ENCODE measurements around the gene LRRC4C. TPM values are rescaled to one million over a fixed set of nuclear protein-coding genes. Genes with fewer than 3 reads are reported as not detected.

The LRRC4C gene
- polyA plus RNA-seq, 1 of the 3 experiments (the other 2 are of a cell fraction): 0.16 TPM

DNA sequence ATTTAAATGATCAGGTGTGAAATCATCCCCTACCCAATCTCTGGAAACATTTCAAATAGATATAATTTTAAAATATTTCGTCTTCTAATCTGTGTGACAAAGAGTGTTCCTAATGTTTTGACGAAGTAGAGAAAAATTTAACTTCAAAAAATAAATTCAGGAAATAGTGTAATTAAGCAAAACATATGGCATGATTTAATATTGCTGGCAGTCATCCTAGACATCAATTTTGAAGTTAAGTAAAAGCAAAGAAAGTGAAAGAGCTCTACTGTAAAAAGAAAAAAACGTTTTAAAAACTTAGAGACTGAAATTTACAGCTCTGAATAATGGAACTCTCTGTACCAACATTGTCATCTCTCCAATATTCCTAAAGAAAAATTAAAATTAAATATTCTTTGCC lies 1062.3 kb downstream of the LRRC4C start:
- H3K36me3 ChIP-seq (replicated peaks in 1 of 2; ENCODE audit: control insufficient read depth in 1 of 2, insufficient read depth in 2 of 2, low read length in 1 of 2): no peaks in the 10 kb centered on the region
- no peak for DNase-seq
- no peak for TF ChIP-seq RCOR1 (IDR thresholded peaks at IDR 0.05; ENCODE audit: low read length)
- TF ChIP-seq EZH2phosphoT487 (IDR thresholded peaks at IDR 0.05; ENCODE audit: borderline replicate concordance, low read depth): no peak
- no peak for TF ChIP-seq GABPA (IDR thresholded peaks at IDR 0.05; ENCODE audit: low read depth)
- TF ChIP-seq POLR2AphosphoS5 (IDR thresholded peaks at IDR 0.05; ENCODE audit: low read depth, low read length): no peak
- TF ChIP-seq RFX5 (IDR thresholded peaks at IDR 0.05; ENCODE audit: low read length): no peak
- no peak for TF ChIP-seq EP300 (IDR thresholded peaks at IDR 0.05; ENCODE audit: borderline replicate concordance in 1 of 2, low read depth in 1 of 2, low read length in 1 of 2)
- TF ChIP-seq MXI1 (IDR thresholded peaks at IDR 0.05; ENCODE audit: low read depth, low read length): no peak
- no peak for TF ChIP-seq USF1 (IDR thresholded peaks at IDR 0.05; ENCODE audit: borderline replicate concordance, low read depth)
- no peak for TF ChIP-seq IRF3 (IDR thresholded peaks at IDR 0.05; ENCODE audit: low read depth, low read length)
- TF ChIP-seq NFIC (IDR thresholded peaks at IDR 0.05; ENCODE audit: borderline replicate concordance): peak; percentile 13; the same call in 1 of the 2 replicates
- no peak for TF ChIP-seq ELF1 (IDR thresholded peaks at IDR 0.05)
- TF ChIP-seq TCF12 (IDR thresholded peaks at IDR 0.05): peak; percentile 16
- POLR2A ChIA-PET: no interaction called here
- peaks cover 15% of the 10 kb centered on the region for H3F3A ChIP-seq (replicated peaks; ENCODE audit: insufficient read depth)
- H2AFZ ChIP-seq (ENCODE audit: low read depth): no peak overlapping the region
- peak overlapping the region; percentile 49; the same call in 1 of the 2 replicates for H3K4me2 ChIP-seq
- WGBS (ENCODE audit: low lambda C conversion rate): 2% methylated on average over 3 of the region's 3 CpGs
- no peaks in the 10 kb centered on the region for H3K9me3 ChIP-seq
- peak overlapping the region; percentile 28 to 37; a peak in 2 of 4 replicates for H3K27ac ChIP-seq (ENCODE audit: low read depth in 2 of 2, low read length in 1 of 2)
- H3K4me1 ChIP-seq (ENCODE audit: control insufficient read depth in 1 of 2, insufficient read depth in 2 of 2, low read depth in 1 of 2, low read length in 1 of 2): peaks cover 0 to 10% of the 10 kb centered on the region in 2 experiments; a peak in 1 of 4 replicates
- no peaks in the 10 kb centered on the region for H3K27me3 ChIP-seq (ENCODE audit: insufficient read depth)
- H3K4me3 ChIP-seq (ENCODE audit: low read depth in 2 of 2, low read length in 1 of 2): no peak overlapping the region; a peak in 1 of 4 replicates
- H3K9me2 ChIP-seq: no peaks in the 10 kb centered on the region
- CTCF ChIA-PET: no interaction called here
- no peak overlapping the region for H3K9ac ChIP-seq
- H4K20me1 ChIP-seq (ENCODE audit: insufficient read depth): no peaks in the 10 kb centered on the region
- no peaks in the 10 kb centered on the region for H3K79me2 ChIP-seq (ENCODE audit: insufficient read depth)

DNA sequence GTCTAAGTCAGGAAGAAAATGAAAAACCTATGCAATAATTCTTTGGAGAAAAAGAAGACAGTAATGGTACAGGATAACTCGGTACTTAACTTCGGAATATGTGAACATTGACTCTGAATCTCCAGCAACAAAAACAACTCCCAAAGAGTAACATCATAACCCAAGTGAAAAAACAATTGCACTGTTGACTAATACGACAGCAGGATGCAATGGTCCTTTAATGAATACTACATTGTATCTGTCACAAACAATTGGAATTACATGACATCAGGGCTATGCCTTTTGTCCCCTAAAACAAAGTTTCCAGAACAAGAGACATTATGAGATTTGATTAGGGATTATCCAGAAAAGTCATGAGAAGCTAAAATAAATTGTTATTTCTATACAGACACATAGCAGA lies 1065.9 kb downstream of the LRRC4C start:
- no peaks in the 10 kb centered on the region for H3K27me3 ChIP-seq (ENCODE audit: insufficient read depth)
- no peak for TF ChIP-seq YY1 (IDR thresholded peaks at IDR 0.05; ENCODE audit: low read depth)
- no peak for DNase-seq
- peaks cover 0 to 10% of the 10 kb centered on the region in 2 experiments; a peak in 1 of 4 replicates for H3K4me1 ChIP-seq (ENCODE audit: control insufficient read depth in 1 of 2, insufficient read depth in 2 of 2, low read depth in 1 of 2, low read length in 1 of 2)
- no peak overlapping the region for H3K27ac ChIP-seq (ENCODE audit: low read depth in 2 of 2, low read length in 1 of 2)
- H3K79me2 ChIP-seq (ENCODE audit: insufficient read depth): no peaks in the 10 kb centered on the region
- H2AFZ ChIP-seq (ENCODE audit: low read depth): no peak overlapping the region
- H3K9me2 ChIP-seq: no peaks in the 10 kb centered on the region
- no peak overlapping the region for H3K9ac ChIP-seq
- no peak overlapping the region for H3K4me3 ChIP-seq (ENCODE audit: low read depth in 2 of 2, low read length in 1 of 2)
- ChIA-PET POLR2A (no interaction called here), CTCF (interaction anchor here (0.7 kb wide), 1 partner anchor 259 kb away, joined by 3 read pairs; no protein-coding TSS in a partner anchor)
- no peaks in the 10 kb centered on the region for H4K20me1 ChIP-seq (ENCODE audit: insufficient read depth)
- H3K4me2 ChIP-seq: no peak overlapping the region
- no peaks in the 10 kb centered on the region for H3K36me3 ChIP-seq (replicated peaks in 1 of 2; ENCODE audit: control insufficient read depth in 1 of 2, insufficient read depth in 2 of 2, low read length in 1 of 2)
- H3F3A ChIP-seq (replicated peaks; ENCODE audit: insufficient read depth): peaks cover 15% of the 10 kb centered on the region
- 28% methylated on average over 3 of the region's 3 CpGs for WGBS (ENCODE audit: low lambda C conversion rate)
- no peaks in the 10 kb centered on the region for H3K9me3 ChIP-seq

All from SK-N-SH (cell line).